T-helper 2 cell (primary cell): ENCODE data around the gene NDUFAF3.

Experiments
- DNase-seq, 5 experiments: peaks; one replicate each; pipeline versions ENCODE4 v3.0.0 to v3.0.0-alpha.2; 2012 to 2022
- total RNA-seq, 2 donors: gene quantifications; one replicate each; lab custom pipeline; 2026; lab: John Stamatoyannopoulos, UW

The NDUFAF3 gene
- 34.0 to 38.5 reads per million in 2 donors for total RNA-seq

- peak; percentile 84 to 94 (median 87) for DNase-seq
Observed at GRCh38 chr3:49021813-49022687, at the start of gene NDUFAF3. TSS of gene NDUFAF3 (plus strand) at chr3:49022121. CDS start at chr3:49022145, 24 bp downstream.

GRCh38 chr3:48974076-48974864, 47.7 kb upstream of the NDUFAF3 start:
- DNase-seq = no peak

- no peak for DNase-seq
Observed at GRCh38 chr3:48979451-48979850, 42.5 kb upstream of the NDUFAF3 start.

- no peak for DNase-seq
Observed at GRCh38 chr3:48980295-48980694, 41.6 kb upstream of the NDUFAF3 start.

GRCh38 chr3:48982016-48982415, 39.9 kb upstream of the NDUFAF3 start:
- DNase-seq = no peak

GRCh38 chr3:48982686-48983085, 39.2 kb upstream of the NDUFAF3 start:
- no peak for DNase-seq

GRCh38 chr3:48983096-48983495, 38.8 kb upstream of the NDUFAF3 start:
- no peak for DNase-seq

GRCh38 chr3:48984663-48985062, 37.3 kb upstream of the NDUFAF3 start:
- no peak for DNase-seq

GRCh38 chr3:48985831-48986376, 36.0 kb upstream of the NDUFAF3 start:
- DNase-seq = no peak

- no peak for DNase-seq
Observed at GRCh38 chr3:48989126-48989795, 32.7 kb upstream of the NDUFAF3 start.

- peak; percentile 37 to 81 (median 65) for DNase-seq
Observed at GRCh38 chr3:48989796-48990635, 31.9 kb upstream of the NDUFAF3 start, which contains the start of gene P4HTM. TSS of gene P4HTM (plus strand) at chr3:48990241. CDS start at chr3:48990257, 16 bp downstream.

- peak in 2 of 5 experiments; percentile 18 to 55 for DNase-seq
Observed at GRCh38 chr3:48990636-48991469, 31.1 kb upstream of the NDUFAF3 start.

- no peak for DNase-seq
Observed at GRCh38 chr3:48991851-48992545, 29.9 kb upstream of the NDUFAF3 start.

GRCh38 chr3:48993834-48994233, 28.1 kb upstream of the NDUFAF3 start:
- no peak for DNase-seq

GRCh38 chr3:48996640-48997039, 25.3 kb upstream of the NDUFAF3 start:
- DNase-seq = no peak

GRCh38 chr3:48997102-48997635, 24.8 kb upstream of the NDUFAF3 start:
- DNase-seq = no peak

GRCh38 chr3:48997714-48998637, 23.9 kb upstream of the NDUFAF3 start:
- DNase-seq = no peak

- no peak for DNase-seq
Observed at GRCh38 chr3:48999085-48999858, 22.6 kb upstream of the NDUFAF3 start.
